Peyer's patch (tissue), 4 donors: Measurements from ENCODE around the gene C3orf20.

Experiments used
- POLR2A ChIP-seq, 2 donors: fragments of 450-650 bp; IDR thresholded peaks; one replicate each; pipeline ENCODE4 v1.5.1; 2017; ENCODE audit warnings: antibody characterized with exemption in 2 of 2, mild to moderate bottlenecking in 2 of 2, moderate library complexity in 2 of 2
- TF ChIP-seq, protein P1 (sequence below), 6 experiments: fragments of 450-650 bp in 4 of 6; fragments of 200-600 bp in 2 of 6; sonication (generic) in 1 of 6; IDR thresholded peaks; one replicate each; pipeline ENCODE4 v1.5.1; 2017 to 2019; ENCODE audit warnings: antibody characterized with exemption in 6 of 6, mild to moderate bottlenecking in 3 of 6, moderate library complexity in 1 of 6

DNA sequence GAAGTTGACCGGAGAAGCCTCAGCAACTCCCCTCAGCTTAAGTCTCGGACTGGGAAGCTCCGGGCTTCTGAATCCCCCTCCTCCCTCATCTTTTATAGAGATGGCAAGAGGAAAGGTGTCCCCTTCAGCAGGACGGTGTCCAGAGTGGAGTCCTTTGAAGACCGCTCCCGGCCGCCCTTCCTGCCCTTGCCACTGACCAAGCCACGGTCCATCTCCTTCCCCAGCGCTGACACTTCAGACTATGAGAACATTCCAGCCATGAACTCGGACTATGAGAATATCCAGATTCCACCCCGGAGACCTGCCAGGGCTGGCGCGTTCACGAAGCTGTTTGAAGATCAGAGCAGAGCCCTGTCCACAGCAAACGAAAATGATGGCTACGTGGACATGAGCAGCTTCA, 146.2 kb downstream of the C3orf20 start:
- TF ChIP-seq, protein P1, sequence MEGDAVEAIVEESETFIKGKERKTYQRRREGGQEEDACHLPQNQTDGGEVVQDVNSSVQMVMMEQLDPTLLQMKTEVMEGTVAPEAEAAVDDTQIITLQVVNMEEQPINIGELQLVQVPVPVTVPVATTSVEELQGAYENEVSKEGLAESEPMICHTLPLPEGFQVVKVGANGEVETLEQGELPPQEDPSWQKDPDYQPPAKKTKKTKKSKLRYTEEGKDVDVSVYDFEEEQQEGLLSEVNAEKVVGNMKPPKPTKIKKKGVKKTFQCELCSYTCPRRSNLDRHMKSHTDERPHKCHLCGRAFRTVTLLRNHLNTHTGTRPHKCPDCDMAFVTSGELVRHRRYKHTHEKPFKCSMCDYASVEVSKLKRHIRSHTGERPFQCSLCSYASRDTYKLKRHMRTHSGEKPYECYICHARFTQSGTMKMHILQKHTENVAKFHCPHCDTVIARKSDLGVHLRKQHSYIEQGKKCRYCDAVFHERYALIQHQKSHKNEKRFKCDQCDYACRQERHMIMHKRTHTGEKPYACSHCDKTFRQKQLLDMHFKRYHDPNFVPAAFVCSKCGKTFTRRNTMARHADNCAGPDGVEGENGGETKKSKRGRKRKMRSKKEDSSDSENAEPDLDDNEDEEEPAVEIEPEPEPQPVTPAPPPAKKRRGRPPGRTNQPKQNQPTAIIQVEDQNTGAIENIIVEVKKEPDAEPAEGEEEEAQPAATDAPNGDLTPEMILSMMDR (IDR thresholded peaks at IDR 0.05), result no peak
- no peak for TF ChIP-seq POLR2A (IDR thresholded peaks at IDR 0.05)
